Esophagus squamous epithelium (tissue), 4 donors: Measurements from ENCODE around the gene ASB14.

Source experiments
- CTCF ChIP-seq, 6 experiments: fragments of 450-650 bp in 4 of 6; fragments of 200-600 bp in 2 of 6; sonication (generic) in 2 of 6; IDR thresholded peaks; one replicate each; pipeline ENCODE4 v1.5.1; 2016 to 2019; ENCODE audit warnings: antibody characterized with exemption in 6 of 6, mild to moderate bottlenecking in 4 of 6, moderate library complexity in 4 of 6
- POLR2A ChIP-seq, 4 donors: fragments of 450-650 bp; IDR thresholded peaks; one replicate each; pipeline ENCODE4 v1.6.1; 2017; ENCODE audit warnings: antibody characterized with exemption in 4 of 4, mild to moderate bottlenecking in 4 of 4, moderate library complexity in 3 of 4

DNA sequence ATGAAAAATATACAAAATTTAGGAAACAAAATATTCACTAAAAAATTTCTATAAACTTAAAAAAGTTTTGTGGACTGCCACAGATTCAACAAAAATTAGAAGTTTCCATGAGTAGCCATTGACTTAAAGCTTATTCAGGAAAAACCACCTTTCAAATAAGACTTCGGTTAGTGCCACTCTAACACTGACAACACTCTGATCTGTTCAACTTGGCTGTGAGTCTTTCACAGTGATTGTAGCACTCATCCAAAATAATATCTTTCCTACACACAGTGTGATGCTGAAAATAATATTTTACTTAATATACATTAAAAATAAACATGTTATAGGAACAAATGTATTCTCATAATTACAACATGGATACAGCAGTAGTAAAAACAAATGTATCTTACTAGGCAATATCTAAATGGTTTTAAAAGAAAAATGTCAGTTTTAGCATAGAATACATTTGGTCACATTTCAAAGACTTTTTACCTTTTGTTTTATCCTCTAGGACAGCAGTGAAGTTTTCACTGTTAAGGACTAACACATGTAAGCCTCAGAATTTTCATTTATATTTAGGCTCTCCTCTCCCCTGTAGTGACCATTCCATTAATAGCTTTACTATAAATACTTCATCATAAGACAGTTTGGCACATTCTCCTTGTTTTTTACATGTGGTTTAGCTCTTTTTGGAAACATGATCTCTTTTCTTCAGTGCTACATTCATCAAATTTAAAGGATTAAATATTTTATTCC lies at the start of gene ASB14:
- TF ChIP-seq CTCF (IDR thresholded peaks at IDR 0.05): no peak
- no peak for TF ChIP-seq POLR2A (IDR thresholded peaks at IDR 0.05)
